HCT116 (cell line): ENCODE data around the gene IBSP. TPM values are rescaled to one million over a fixed set of nuclear protein-coding genes. Genes with fewer than 3 reads are reported as not detected.

Experiments used
- ATAC-seq: fragments of 200-7000 bp; cut with Tn5 transposase; 2 replicates; pipeline ENCODE4 v1.9.1; 2020; ENCODE audit warnings: mild to moderate bottlenecking, moderate library complexity
- BruUV-seq: library from RNA; stranded (reverse); fragments of 400-500 nt; replicated peaks from 2 replicates; lab custom pipeline; 2021; lab: Mats Ljungman, UMichigan
- CTCF ChIA-PET: fragments of 300-600 bp; sonication (Branson Sonifier 250); formaldehyde crosslinking; loops from one replicate; lab custom pipeline; 2021; ENCODE audit warnings: antibody characterized with exemption; lab: Charles Lee
- POLR2A ChIA-PET: fragments of 300-600, 350-600 bp; sonication (Branson Sonifier 250); formaldehyde crosslinking; loops from one replicate; lab custom pipeline; 2021; ENCODE audit warnings: antibody characterized with exemption; lab: Charles Lee
- RAD21 ChIA-PET, 2 experiments: fragments of 300-600 bp; sonication (Branson Sonifier 250); formaldehyde crosslinking; loops; one replicate each; lab custom pipeline; 2023; ENCODE audit warnings: low total read pairs in 2 of 2; ENCODE audit not compliant: uncharacterized antibody in 2 of 2, unreplicated experiment in 2 of 2, low non-redundant PET in 1 of 2; lab: Charles Lee
- DNase-seq: peaks from one replicate; pipeline ENCODE4 v3.0.0-alpha.2; 2010; ENCODE audit warnings: low read depth, low spot score
- H2AFZ ChIP-seq: fragments of 200-600 bp; shearing (Covaris generic), sonication (generic); 2 replicates; pipeline ENCODE4 v1.6.1; 2017; ENCODE audit warnings: low read depth, mixed run types, mixed read lengths, antibody characterized with exemption, low read length; ENCODE audit not compliant: poor library complexity, severe bottlenecking
- H3K27ac ChIP-seq: 2 replicates; pipeline ENCODE4 v1.5.1; 2012; ENCODE audit warnings: low read depth, low read length
- H3K27me3 ChIP-seq: fragments of 200-600 bp; sonication (generic); 2 replicates; pipeline ENCODE4 v1.6.1; 2016; ENCODE audit warnings: mixed run types, low read length, mixed read lengths; ENCODE audit not compliant: insufficient read depth
- H3K36me3 ChIP-seq, 2 experiments: fragments of 200-500 bp in 1 of 2; fragments of 200-600 bp in 1 of 2; sonication (Bioruptor generic) in 1 of 2; sonication (generic) in 1 of 2; 2 replicates each; pipeline versions ENCODE4 v1.5.1 to v1.6.1; 2014 to 2016; ENCODE audit warnings: low read length in 2 of 2, inconsistent platforms in 1 of 2, mixed read lengths in 1 of 2, mixed run types in 1 of 2; ENCODE audit not compliant: insufficient read depth in 2 of 2, control insufficient read depth in 1 of 2
- H3K4me1 ChIP-seq, 2 experiments: fragments of 200-600 bp in 1 of 2; sonication (generic) in 1 of 2; 2 replicates each; pipeline versions ENCODE4 v1.5.1 to v1.6.1; 2012 to 2017; ENCODE audit warnings: low read length in 2 of 2, inconsistent platforms in 1 of 2, mild to moderate bottlenecking in 1 of 2, mixed read lengths in 1 of 2, mixed run types in 1 of 2, moderate library complexity in 1 of 2; ENCODE audit not compliant: insufficient read depth in 2 of 2, control insufficient read depth in 1 of 2
- H3K4me2 ChIP-seq: fragments of 200-600 bp; sonication (generic); 2 replicates; pipeline ENCODE4 v1.6.1; 2017; ENCODE audit warnings: mixed run types, low read length, mixed read lengths
- H3K4me3 ChIP-seq, 2 experiments: fragments of 200-600 bp in 1 of 2; sonication (generic) in 1 of 2; replicated peaks in 1 of 2; 2 replicates each; pipeline ENCODE4 v1.5.1; 2011 to 2016; ENCODE audit warnings: low read length in 2 of 2, control low read depth in 1 of 2, low read depth in 1 of 2, mild to moderate bottlenecking in 1 of 2, mixed read lengths in 1 of 2, mixed run types in 1 of 2
- H3K79me2 ChIP-seq: fragments of 200-600 bp; sonication (generic); 2 replicates; pipeline ENCODE4 v1.6.1; 2017; ENCODE audit warnings: mild to moderate bottlenecking, mixed run types, low read length, moderate library complexity, mixed read lengths; ENCODE audit not compliant: insufficient read depth
- H3K9ac ChIP-seq: fragments of 200-600 bp; sonication (generic); 2 replicates; pipeline ENCODE4 v1.6.1; 2016; ENCODE audit warnings: low read length, mixed read lengths
- H3K9me2 ChIP-seq: fragments of 200-600 bp; sonication (generic), shearing (Covaris generic); 2 replicates; pipeline ENCODE4 v1.6.1; 2017; ENCODE audit warnings: mixed run types, mild to moderate bottlenecking, moderate library complexity; ENCODE audit not compliant: insufficient read depth
- H3K9me3 ChIP-seq, 2 experiments: fragments of 200-500 bp in 1 of 2; fragments of 200-600 bp in 1 of 2; sonication (Bioruptor generic) in 1 of 2; sonication (generic) in 1 of 2; 2 replicates each; pipeline ENCODE4 v1.6.1; 2014 to 2017; ENCODE audit warnings: low read length in 2 of 2, mixed read lengths in 2 of 2, inconsistent platforms in 1 of 2, low read depth in 1 of 2, mild to moderate bottlenecking in 1 of 2, mixed run types in 1 of 2, moderate library complexity in 1 of 2; ENCODE audit not compliant: control insufficient read depth in 1 of 2, insufficient read depth in 1 of 2
- H4K20me1 ChIP-seq: fragments of 200-600 bp; sonication (generic), shearing (Covaris generic); 2 replicates; pipeline ENCODE4 v1.6.1; 2017; ENCODE audit warnings: mixed run types, mild to moderate bottlenecking, moderate library complexity; ENCODE audit not compliant: insufficient read depth
- ATF3 ChIP-seq: IDR thresholded peaks from 2 replicates; pipeline ENCODE4 v1.6.1; 2012
- CBX3 ChIP-seq: IDR thresholded peaks from 2 replicates; pipeline ENCODE4 v1.6.1; 2012; ENCODE audit warnings: low read depth
- CEBPB ChIP-seq: IDR thresholded peaks from 2 replicates; pipeline ENCODE4 v1.6.1; 2012; ENCODE audit warnings: low read depth
- EGR1 ChIP-seq: IDR thresholded peaks from 2 replicates; pipeline ENCODE4 v1.6.1; 2012; ENCODE audit warnings: low read depth
- ELF1 ChIP-seq: IDR thresholded peaks from 2 replicates; pipeline ENCODE4 v1.6.1; 2012; ENCODE audit warnings: low read depth, borderline replicate concordance
- EZH2 ChIP-seq: fragments of 200-600 bp; sonication (generic); IDR thresholded peaks from 2 replicates; pipeline ENCODE4 v1.6.1; 2017; ENCODE audit warnings: antibody characterized with exemption, mixed run types
- EZH2phosphoT487 ChIP-seq: fragments of 200-600 bp; IDR thresholded peaks from 2 replicates; pipeline ENCODE4 v1.6.1; 2018; ENCODE audit warnings: antibody characterized with exemption, borderline replicate concordance
- FOSL1 ChIP-seq: IDR thresholded peaks from 2 replicates; pipeline ENCODE4 v1.6.1; 2012; ENCODE audit warnings: low read depth
- JUND ChIP-seq: IDR thresholded peaks from 2 replicates; pipeline ENCODE4 v1.6.1; 2012
- MAX ChIP-seq: IDR thresholded peaks from 2 replicates; pipeline ENCODE4 v1.6.1; 2012
- POLR2A ChIP-seq: IDR thresholded peaks from 2 replicates; pipeline ENCODE4 v1.7.0; 2011; ENCODE audit warnings: borderline replicate concordance; ENCODE audit not compliant: insufficient read depth, insufficient read length; ENCODE audit errors: extremely low read depth
- SIN3A ChIP-seq: IDR thresholded peaks from 2 replicates; pipeline ENCODE4 v1.6.1; 2012; ENCODE audit warnings: low read depth
- SP1 ChIP-seq: IDR thresholded peaks from 2 replicates; pipeline ENCODE4 v1.6.1; 2012; ENCODE audit warnings: low read depth
- TCF7L2 ChIP-seq: IDR thresholded peaks from 2 replicates; pipeline ENCODE4 v1.7.0; 2011; ENCODE audit warnings: borderline replicate concordance, inconsistent platforms; ENCODE audit not compliant: insufficient read depth, insufficient read length; ENCODE audit errors: extremely low read depth
- ZFX ChIP-seq: fragments of 450-650 bp; IDR thresholded peaks from 2 replicates; pipeline ENCODE4 v1.6.1; 2017
- intact Hi-C: fragments of 100-400 bp; cut with micrococcal nuclease; formaldehyde crosslinking; loops from 2 replicates; pipeline ENCODE4 v1.10.0; 2022
- total RNA-seq: library from RNA; stranded (reverse); gene quantifications from one replicate; pipeline ENCODE4 v1.2.1, GENCODE V29; 2021; ENCODE audit not compliant: unreplicated experiment
- TF ChIP-seq, protein P1 (sequence below): IDR thresholded peaks from 2 replicates; pipeline ENCODE4 v1.6.1; 2012; ENCODE audit warnings: low read depth
- TF ChIP-seq, protein P2 (sequence below): IDR thresholded peaks from 2 replicates; pipeline ENCODE4 v1.6.1; 2011; ENCODE audit warnings: mild to moderate bottlenecking, low read length, moderate library complexity; ENCODE audit not compliant: insufficient replicate concordance; ENCODE audit errors: extremely low read depth
- TF ChIP-seq, protein P3 (sequence below), 3 experiments: fragments of 200-600 bp in 1 of 3; sonication (generic) in 1 of 3; IDR thresholded peaks in 2 of 3; conservative IDR thresholded peaks in 1 of 3; 2 replicates each; pipeline ENCODE4 v1.5.1; 2012 to 2017; ENCODE audit warnings: low read depth in 2 of 3, low read length in 2 of 3, antibody characterized with exemption in 1 of 3, borderline replicate concordance in 1 of 3, control low read depth in 1 of 3, mild to moderate bottlenecking in 1 of 3, mixed read lengths in 1 of 3, mixed run types in 1 of 3, moderate library complexity in 1 of 3; ENCODE audit not compliant: insufficient read depth in 1 of 3

Gene IBSP
- total RNA-seq, 1 experiment from 2014 or later = not detected

DNA sequence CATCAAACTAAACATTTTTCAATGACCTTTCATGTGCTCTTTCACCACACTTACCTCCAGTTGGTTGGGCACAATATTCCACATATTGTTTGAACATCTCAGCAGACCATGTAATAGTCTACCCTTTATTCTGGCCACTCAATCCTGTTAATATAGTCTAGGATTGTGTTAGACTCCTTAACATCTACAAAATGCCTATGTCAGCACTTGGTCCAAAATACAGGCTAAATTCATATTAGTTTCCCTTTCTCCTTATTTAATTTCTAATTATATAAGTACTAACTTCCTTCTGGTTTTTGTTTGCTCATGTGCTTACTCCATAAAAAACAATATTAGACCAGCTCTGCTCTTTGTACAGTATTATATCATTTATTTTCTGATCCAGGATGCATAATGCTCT, 54.5 kb downstream of the IBSP start:
- ATAC-seq (no peak), DNase-seq (no peak)
- TF ChIP-seq FOSL1 (no peak), EZH2phosphoT487 (no peak), CEBPB (no peak), POLR2A (no peak), ELF1 (no peak), ATF3 (no peak), SP1 (no peak), ZFX (no peak), MAX (no peak), EZH2 (no peak), TCF7L2 (no peak), SIN3A (no peak), EGR1 (no peak), JUND (no peak), CBX3 (no peak)
- TF ChIP-seq, protein P1, sequence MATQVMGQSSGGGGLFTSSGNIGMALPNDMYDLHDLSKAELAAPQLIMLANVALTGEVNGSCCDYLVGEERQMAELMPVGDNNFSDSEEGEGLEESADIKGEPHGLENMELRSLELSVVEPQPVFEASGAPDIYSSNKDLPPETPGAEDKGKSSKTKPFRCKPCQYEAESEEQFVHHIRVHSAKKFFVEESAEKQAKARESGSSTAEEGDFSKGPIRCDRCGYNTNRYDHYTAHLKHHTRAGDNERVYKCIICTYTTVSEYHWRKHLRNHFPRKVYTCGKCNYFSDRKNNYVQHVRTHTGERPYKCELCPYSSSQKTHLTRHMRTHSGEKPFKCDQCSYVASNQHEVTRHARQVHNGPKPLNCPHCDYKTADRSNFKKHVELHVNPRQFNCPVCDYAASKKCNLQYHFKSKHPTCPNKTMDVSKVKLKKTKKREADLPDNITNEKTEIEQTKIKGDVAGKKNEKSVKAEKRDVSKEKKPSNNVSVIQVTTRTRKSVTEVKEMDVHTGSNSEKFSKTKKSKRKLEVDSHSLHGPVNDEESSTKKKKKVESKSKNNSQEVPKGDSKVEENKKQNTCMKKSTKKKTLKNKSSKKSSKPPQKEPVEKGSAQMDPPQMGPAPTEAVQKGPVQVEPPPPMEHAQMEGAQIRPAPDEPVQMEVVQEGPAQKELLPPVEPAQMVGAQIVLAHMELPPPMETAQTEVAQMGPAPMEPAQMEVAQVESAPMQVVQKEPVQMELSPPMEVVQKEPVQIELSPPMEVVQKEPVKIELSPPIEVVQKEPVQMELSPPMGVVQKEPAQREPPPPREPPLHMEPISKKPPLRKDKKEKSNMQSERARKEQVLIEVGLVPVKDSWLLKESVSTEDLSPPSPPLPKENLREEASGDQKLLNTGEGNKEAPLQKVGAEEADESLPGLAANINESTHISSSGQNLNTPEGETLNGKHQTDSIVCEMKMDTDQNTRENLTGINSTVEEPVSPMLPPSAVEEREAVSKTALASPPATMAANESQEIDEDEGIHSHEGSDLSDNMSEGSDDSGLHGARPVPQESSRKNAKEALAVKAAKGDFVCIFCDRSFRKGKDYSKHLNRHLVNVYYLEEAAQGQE = no peak
- TF ChIP-seq, protein P2, sequence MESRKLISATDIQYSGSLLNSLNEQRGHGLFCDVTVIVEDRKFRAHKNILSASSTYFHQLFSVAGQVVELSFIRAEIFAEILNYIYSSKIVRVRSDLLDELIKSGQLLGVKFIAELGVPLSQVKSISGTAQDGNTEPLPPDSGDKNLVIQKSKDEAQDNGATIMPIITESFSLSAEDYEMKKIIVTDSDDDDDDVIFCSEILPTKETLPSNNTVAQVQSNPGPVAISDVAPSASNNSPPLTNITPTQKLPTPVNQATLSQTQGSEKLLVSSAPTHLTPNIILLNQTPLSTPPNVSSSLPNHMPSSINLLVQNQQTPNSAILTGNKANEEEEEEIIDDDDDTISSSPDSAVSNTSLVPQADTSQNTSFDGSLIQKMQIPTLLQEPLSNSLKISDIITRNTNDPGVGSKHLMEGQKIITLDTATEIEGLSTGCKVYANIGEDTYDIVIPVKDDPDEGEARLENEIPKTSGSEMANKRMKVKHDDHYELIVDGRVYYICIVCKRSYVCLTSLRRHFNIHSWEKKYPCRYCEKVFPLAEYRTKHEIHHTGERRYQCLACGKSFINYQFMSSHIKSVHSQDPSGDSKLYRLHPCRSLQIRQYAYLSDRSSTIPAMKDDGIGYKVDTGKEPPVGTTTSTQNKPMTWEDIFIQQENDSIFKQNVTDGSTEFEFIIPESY = no peak
- TF ChIP-seq, protein P3, sequence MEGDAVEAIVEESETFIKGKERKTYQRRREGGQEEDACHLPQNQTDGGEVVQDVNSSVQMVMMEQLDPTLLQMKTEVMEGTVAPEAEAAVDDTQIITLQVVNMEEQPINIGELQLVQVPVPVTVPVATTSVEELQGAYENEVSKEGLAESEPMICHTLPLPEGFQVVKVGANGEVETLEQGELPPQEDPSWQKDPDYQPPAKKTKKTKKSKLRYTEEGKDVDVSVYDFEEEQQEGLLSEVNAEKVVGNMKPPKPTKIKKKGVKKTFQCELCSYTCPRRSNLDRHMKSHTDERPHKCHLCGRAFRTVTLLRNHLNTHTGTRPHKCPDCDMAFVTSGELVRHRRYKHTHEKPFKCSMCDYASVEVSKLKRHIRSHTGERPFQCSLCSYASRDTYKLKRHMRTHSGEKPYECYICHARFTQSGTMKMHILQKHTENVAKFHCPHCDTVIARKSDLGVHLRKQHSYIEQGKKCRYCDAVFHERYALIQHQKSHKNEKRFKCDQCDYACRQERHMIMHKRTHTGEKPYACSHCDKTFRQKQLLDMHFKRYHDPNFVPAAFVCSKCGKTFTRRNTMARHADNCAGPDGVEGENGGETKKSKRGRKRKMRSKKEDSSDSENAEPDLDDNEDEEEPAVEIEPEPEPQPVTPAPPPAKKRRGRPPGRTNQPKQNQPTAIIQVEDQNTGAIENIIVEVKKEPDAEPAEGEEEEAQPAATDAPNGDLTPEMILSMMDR (IDR thresholded peaks at IDR 0.05 in 2 of 3, conservative IDR thresholded peaks at IDR 0.05 in 1 of 3; ENCODE audit: borderline replicate concordance in 1 of 3, insufficient read depth in 1 of 3, low read depth in 2 of 3, low read length in 2 of 3) = no peak
- Histone ChIP-seq H3K4me1 (peaks cover 0 to 3% of the 10 kb centered on the region in 2 experiments; a peak in 3 of 4 replicates), H3K36me3 (no peaks in the 10 kb centered on the region), H3K27ac (no peak overlapping the region), H3K4me2 (no peak overlapping the region), H3K9me3 (no peaks in the 10 kb centered on the region), H3K9ac (no peak overlapping the region), H2AFZ (peak overlapping the region; percentile 84), H3K27me3 (no peaks in the 10 kb centered on the region), H4K20me1 (no peaks in the 10 kb centered on the region), H3K4me3 (no peak overlapping the region), H3K9me2 (no peaks in the 10 kb centered on the region; the same call in 1 of the 2 replicates), H3K79me2 (no peaks in the 10 kb centered on the region)
- ChIA-PET POLR2A (no interaction called here), CTCF (interaction anchor here (1.3 to 2.1 kb wide), 2 partner anchors 118 to 132 kb away, joined by 3 to 43 read pairs; no protein-coding TSS in a partner anchor), RAD21 (interaction anchor here (1.2 to 2.3 kb wide), 3 partner anchors 120 to 132 kb away, joined by 3 to 15 read pairs (median 8); no protein-coding TSS in a partner anchor)
- no TSS peak for BruUV-seq
- intact Hi-C loops = loop anchor here (1.0 to 10.0 kb wide), 4 partner anchors 119 to 661 kb away; no protein-coding TSS in a partner anchor
